D721Med (cell line): ENCODE data around the gene TMC8.

Experiments
- DNase-seq: peaks from one replicate; pipeline ENCODE4 v3.0.0; 2011; ENCODE audit warnings: low spot score; ENCODE audit not compliant: insufficient read length
- FAIRE-seq: peaks from 2 replicates; lab custom pipeline; 2011; peaks lifted over from hg19 to GRCh38; lab: Jason Lieb, UNC
- CTCF ChIP-seq: IDR thresholded peaks from 2 replicates; pipeline ENCODE4 v1.5.1; 2012; ENCODE audit warnings: mild to moderate bottlenecking, control low read depth; ENCODE audit not compliant: insufficient read depth; ENCODE audit errors: missing control alignments

TMC8 gene

GRCh38 chr17:78144736-78145641, 14.4 kb downstream of the TMC8 start:
- no peak for TF ChIP-seq CTCF
- FAIRE-seq (no peak), DNase-seq (no peak)

DNA sequence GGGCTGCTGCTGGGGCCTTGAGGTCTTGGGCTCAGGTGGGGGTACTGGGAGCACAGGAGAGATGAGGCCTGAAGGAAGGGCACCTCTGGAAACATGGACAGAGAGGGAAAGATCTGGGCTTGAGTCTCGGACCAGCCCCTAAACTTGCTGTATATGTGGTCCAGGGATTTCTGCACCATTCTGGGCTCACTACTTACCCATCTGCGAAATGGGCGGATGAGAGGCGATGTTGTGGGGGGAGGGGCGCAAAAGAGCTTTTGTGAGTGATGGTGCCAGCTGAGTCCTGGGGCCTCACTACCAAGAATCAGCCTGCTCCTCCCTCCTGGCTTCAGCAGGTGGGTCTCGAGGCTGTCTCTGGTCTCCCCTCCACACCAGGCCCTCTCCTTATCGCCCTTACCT, 15.9 kb downstream of the TMC8 start:
- no peak for TF ChIP-seq CTCF
- FAIRE-seq (no peak), DNase-seq (no peak)

DNA sequence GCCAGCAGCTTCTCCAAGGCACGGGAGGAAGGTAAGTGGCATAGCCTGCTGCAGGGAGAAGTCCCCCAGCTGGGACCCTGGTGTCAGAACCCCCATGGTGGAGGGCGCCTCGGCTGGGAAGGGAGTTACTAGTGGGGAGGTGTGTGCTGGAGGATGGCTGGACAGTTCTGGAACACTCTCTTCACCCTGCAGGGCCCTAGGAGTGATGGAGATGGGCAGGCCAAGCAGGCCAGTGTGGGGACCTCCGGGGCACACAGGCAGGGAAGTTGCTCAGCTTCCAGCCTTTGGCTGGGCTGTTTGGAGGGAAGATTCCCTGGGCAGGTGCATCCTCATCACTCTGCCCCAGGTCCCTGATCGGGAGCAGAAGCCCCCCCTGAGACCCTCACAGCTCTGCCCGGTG, 16.3 kb downstream of the TMC8 start:
- DNase-seq (no peak), FAIRE-seq (no peak)
- no peak for TF ChIP-seq CTCF

- no peak for TF ChIP-seq CTCF
- DNase-seq, result no peak
- FAIRE-seq, result no peak
Observed at GRCh38 chr17:78147315-78147998, 16.9 kb downstream of the TMC8 start.

DNA sequence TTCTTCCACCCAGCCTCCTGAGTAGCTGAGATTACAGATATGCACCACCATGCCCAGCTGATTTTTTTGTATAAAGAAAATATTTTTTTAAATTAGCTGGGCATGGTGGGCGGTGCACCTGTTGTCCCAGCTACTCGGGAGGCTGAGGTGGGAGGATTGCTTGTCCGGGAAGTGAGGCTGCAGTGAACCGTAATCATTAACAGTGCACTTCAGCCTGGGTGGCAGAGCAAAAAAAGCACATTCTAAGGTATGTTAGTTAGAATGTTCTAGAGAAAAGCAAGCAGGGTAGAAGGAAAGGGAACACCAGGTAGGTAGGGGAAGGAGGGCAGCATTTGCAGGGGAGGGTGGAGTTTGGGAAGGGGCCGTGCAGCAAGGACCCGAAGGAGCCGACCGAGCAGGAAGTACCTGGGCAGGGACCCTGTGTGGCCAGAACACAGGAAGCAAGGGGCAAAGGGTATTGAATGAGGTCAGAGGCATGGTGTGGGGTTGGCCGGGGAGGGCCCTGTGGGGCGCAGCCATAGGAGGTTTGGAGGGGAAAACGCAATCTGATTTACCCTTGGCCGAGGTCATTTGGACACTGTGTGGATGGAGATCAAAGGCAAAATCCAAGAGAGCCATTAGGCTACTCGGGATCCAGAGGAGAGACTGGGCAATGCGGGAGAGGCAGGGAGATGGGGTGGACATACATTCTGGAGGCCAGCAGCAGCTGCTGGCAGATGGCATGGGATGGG, 17.9 kb downstream of the TMC8 start:
- DNase-seq, result no peak
- FAIRE-seq, result no peak
- TF ChIP-seq CTCF, result no peak

- FAIRE-seq (no peak), DNase-seq (no peak)
- no peak for TF ChIP-seq CTCF
Observed at GRCh38 chr17:78151514-78152008, 21.0 kb downstream of the TMC8 start.
